T-helper 9 cell (primary cell): ENCODE data around the gene DGKQ.
"Not testable (repeated sequence)": the region's sequence is repeated elsewhere in the genome, so short reads cannot be mapped to it uniquely, and the experiment has no call there.

Experiments
- DNase-seq: peaks from one replicate; pipeline ENCODE4 v3.0.0-alpha.2; 2020

DGKQ gene

GRCh38 chr4:924107-925096, 49.0 kb downstream of the DGKQ start:
- no peak for DNase-seq

- DNase-seq: no peak
Observed at GRCh38 chr4:921830-922331, 51.5 kb downstream of the DGKQ start.

- not testable (repeated sequence) for DNase-seq
Observed at GRCh38 chr4:919004-919680, 54.2 kb downstream of the DGKQ start.

GRCh38 chr4:918591-918990, 54.8 kb downstream of the DGKQ start:
- DNase-seq: not testable (repeated sequence)

- DNase-seq: no peak
Observed at GRCh38 chr4:917992-918391, 55.4 kb downstream of the DGKQ start.

- DNase-seq: no peak
Observed at GRCh38 chr4:917466-917865, 55.9 kb downstream of the DGKQ start.

GRCh38 chr4:915595-915994, 57.8 kb downstream of the DGKQ start:
- no peak for DNase-seq

GRCh38 chr4:915041-915474, 58.3 kb downstream of the DGKQ start:
- DNase-seq: no peak

- no peak for DNase-seq
Observed at GRCh38 chr4:914531-914930, 58.8 kb downstream of the DGKQ start.

GRCh38 chr4:913280-913618, 60.1 kb downstream of the DGKQ start:
- no peak for DNase-seq

GRCh38 chr4:912548-913279, 60.7 kb downstream of the DGKQ start:
- no peak for DNase-seq

- DNase-seq: no peak
Observed at GRCh38 chr4:911871-912490, 61.4 kb downstream of the DGKQ start.

- no peak for DNase-seq
Observed at GRCh38 chr4:911221-911751, 62.1 kb downstream of the DGKQ start.

GRCh38 chr4:910366-911091, 62.8 kb downstream of the DGKQ start:
- no peak for DNase-seq

GRCh38 chr4:909821-910220, 63.5 kb downstream of the DGKQ start:
- no peak for DNase-seq

GRCh38 chr4:909131-909571, 64.2 kb downstream of the DGKQ start:
- no peak for DNase-seq
